Inflammatory macrophage (primary cell): ENCODE measurements around the gene IER3.
A peak's percentile ranks its signal among the peaks of the same experiment; 100 is the strongest.

Experiments used
- DNase-seq, 2 donors: peaks; one replicate each; pipeline ENCODE4 v3.0.0-alpha.2; 2020 to 2022

The IER3 gene

DNA sequence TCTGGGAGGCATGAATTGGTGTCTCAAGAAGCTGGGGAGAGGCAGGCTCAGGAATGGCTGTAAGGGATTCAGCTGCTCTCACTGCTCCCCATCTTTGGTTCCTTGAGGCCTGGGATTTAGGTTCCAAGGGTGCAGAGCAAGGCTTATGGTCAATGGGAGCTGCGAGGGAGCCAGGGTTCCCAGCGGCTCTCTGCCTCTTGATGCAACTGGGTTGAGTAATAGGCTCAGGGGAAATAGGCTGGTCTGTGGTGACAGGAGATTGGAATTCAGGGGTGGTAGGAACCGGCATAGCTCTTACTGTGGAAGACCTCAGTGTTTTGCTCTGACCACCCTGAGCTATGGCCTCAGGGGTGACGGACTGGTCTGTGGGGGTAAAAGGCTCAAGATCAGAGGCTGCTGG is 40.5 kb downstream of the IER3 start:
- peak; percentile 40 to 44 for DNase-seq

DNA sequence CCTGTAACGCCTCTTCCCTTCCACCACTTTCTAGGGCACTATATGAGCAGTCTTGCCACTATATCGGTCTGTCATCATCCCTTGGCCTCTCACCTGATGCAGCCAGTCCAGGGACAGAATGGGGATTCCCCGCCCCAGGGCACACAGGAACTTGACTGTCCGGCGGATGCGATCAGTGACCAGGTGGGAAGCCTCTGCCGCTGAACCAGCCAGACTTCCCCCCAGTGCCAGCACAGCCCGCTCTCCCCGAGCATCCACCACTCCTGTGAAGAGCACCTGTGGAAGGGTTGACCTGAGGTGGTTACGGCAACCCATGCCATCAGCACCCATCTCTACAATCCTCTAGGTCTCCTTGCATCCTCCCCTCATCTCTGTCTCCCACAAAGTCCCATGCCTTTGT is 41.3 kb downstream of the IER3 start:
- no peak for DNase-seq

DNA sequence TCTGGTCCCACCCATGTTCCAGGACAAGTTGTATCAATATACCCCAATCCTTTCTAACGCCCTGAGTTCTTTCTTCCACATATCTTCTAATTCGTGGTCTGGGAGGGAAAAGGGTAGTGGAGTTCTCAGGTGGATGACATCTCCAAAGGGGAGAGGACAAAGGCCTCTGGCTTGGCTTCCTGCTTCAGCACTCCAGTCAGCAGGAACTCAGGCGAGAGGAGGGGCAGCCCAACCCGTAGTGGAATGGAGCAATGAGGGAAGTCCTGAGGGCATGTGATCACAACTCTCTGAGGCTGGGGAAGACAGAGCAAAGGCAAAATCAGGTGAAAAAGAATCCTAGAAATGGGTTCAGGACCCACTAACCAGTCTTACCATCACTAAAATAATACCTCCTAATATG is 44.0 kb downstream of the IER3 start:
- peak; percentile 65 to 80 for DNase-seq

- no peak for DNase-seq
Measured at GRCh38 chr6:30696432-30696831, 47.9 kb downstream of the IER3 start.
